K562 (cell line): ENCODE data around the gene TRIM24. TPM values are rescaled to one million over a fixed set of nuclear protein-coding genes. Genes with fewer than 3 reads are reported as not detected.

ENCODE experiments used
- ATAC-seq: fragments of 200-7000 bp; cut with Tn5 transposase; 3 replicates; pipeline ENCODE4 v1.9.1; 2020; ENCODE audit warnings: moderate library complexity
- BruUV-seq: library from RNA; stranded (reverse); fragments of 400-500 nt; replicated peaks from 2 replicates; lab custom pipeline; 2021; lab: Mats Ljungman, UMichigan
- CTCF ChIA-PET: fragments of 300-600 bp; formaldehyde crosslinking; extraction: SDS; loops from one replicate; lab custom pipeline; 2021; ENCODE audit warnings: low intra/inter-chr PET ratio; lab: Yijun Ruan, JAX
- POLR2A ChIA-PET: fragments of 300-600, 350-650 bp; sonication (Branson Sonifier 250); formaldehyde crosslinking; extraction: SDS; loops from one replicate; lab custom pipeline; 2021; ENCODE audit warnings: antibody characterized with exemption, inconsistent platforms; lab: Yijun Ruan, JAX
- DNase-seq, 4 experiments: peaks; one replicate each; pipeline versions ENCODE4 v3.0.0 to v3.0.0-alpha.2; 2011 to 2018; ENCODE audit warnings: low spot score in 3 of 4, mixed read lengths in 3 of 4; ENCODE audit errors: extremely low read depth in 1 of 4
- FAIRE-seq: peaks from 2 replicates; lab custom pipeline; 2011; peaks lifted over from hg19 to GRCh38; lab: Jason Lieb, UNC
- H2AFZ ChIP-seq: 2 replicates; pipeline ENCODE4 v1.6.0; 2011; ENCODE audit warnings: low read depth, low read length, control low read depth, inconsistent platforms
- H3K27ac ChIP-seq: fragments of 200-600 bp; 3 replicates; pipeline ENCODE4 v1.8.0; 2011; ENCODE audit warnings: low read depth, mild to moderate bottlenecking, control low read depth, inconsistent platforms, low read length, moderate library complexity, mixed read lengths; ENCODE audit errors: extremely low read depth
- H3K27me3 ChIP-seq, 2 experiments: fragments of 300-600 bp in 1 of 2; 2 replicates in 1 of 2; 3 replicates in 1 of 2; pipeline versions ENCODE4 v1.6.0 to v1.8.0; 2011; ENCODE audit warnings: inconsistent platforms in 2 of 2, low read length in 2 of 2, mild to moderate bottlenecking in 1 of 2, mixed read lengths in 1 of 2, moderate library complexity in 1 of 2; ENCODE audit not compliant: control insufficient read depth in 2 of 2, insufficient read depth in 2 of 2
- H3K36me3 ChIP-seq: fragments of 300-600 bp; 3 replicates; pipeline ENCODE4 v1.8.0; 2011; ENCODE audit warnings: mild to moderate bottlenecking, low read length, inconsistent platforms; ENCODE audit not compliant: control insufficient read depth, insufficient read depth
- H3K4me1 ChIP-seq, 2 experiments: fragments of 200-600 bp in 1 of 2; replicated peaks in 1 of 2; 2 replicates in 1 of 2; 3 replicates in 1 of 2; pipeline versions ENCODE4 v1.5.1 to v1.8.0; 2011; ENCODE audit warnings: inconsistent platforms in 2 of 2, low read length in 2 of 2, mild to moderate bottlenecking in 1 of 2, mixed read lengths in 1 of 2, moderate library complexity in 1 of 2; ENCODE audit not compliant: control insufficient read depth in 2 of 2, insufficient read depth in 2 of 2
- H3K4me2 ChIP-seq: 2 replicates; pipeline ENCODE4 v1.6.1; 2011; ENCODE audit warnings: low read length, control low read depth, inconsistent platforms, mixed read lengths; ENCODE audit not compliant: insufficient read depth
- H3K4me3 ChIP-seq: fragments of 200-600 bp; sonication (generic), shearing (Covaris generic); 2 replicates; pipeline ENCODE4 v1.5.1; 2016; ENCODE audit warnings: control low read depth, inconsistent platforms
- H3K79me2 ChIP-seq: fragments of 200-600 bp; 3 replicates; pipeline ENCODE4 v1.8.0; 2011; ENCODE audit warnings: low read length, inconsistent platforms; ENCODE audit not compliant: control insufficient read depth, insufficient read depth
- H3K9ac ChIP-seq, 2 experiments: 2 replicates each; pipeline versions ENCODE4 v1.6.0 to v1.6.1; 2011; ENCODE audit warnings: low read depth in 2 of 2, low read length in 2 of 2, control low read depth in 1 of 2, inconsistent platforms in 1 of 2, mild to moderate bottlenecking in 1 of 2, mixed read lengths in 1 of 2; ENCODE audit not compliant: insufficient read depth in 1 of 2
- H3K9me1 ChIP-seq: one replicate; pipeline ENCODE4 v1.6.0; 2011; ENCODE audit warnings: inconsistent platforms, mild to moderate bottlenecking, low read length, moderate library complexity; ENCODE audit not compliant: control insufficient read depth, insufficient read depth
- H3K9me3 ChIP-seq: replicated peaks from 2 replicates; pipeline ENCODE4 v1.5.1; 2011; ENCODE audit warnings: low read depth, low read length, inconsistent platforms; ENCODE audit not compliant: control insufficient read depth, insufficient read depth
- H4K20me1 ChIP-seq: replicated peaks from 2 replicates; pipeline ENCODE4 v1.6.1; 2011; ENCODE audit warnings: low read length, inconsistent platforms, mixed read lengths; ENCODE audit not compliant: control insufficient read depth, insufficient read depth
- BRCA1 ChIP-seq, 2 experiments: fragments of 450-650 bp in 1 of 2; sonication (generic) in 1 of 2; formaldehyde crosslinking in 1 of 2; IDR thresholded peaks; 2 replicates each; pipeline versions ENCODE4 v1.5.0 to v1.6.1; 2017 to 2020; ENCODE audit warnings: mild to moderate bottlenecking in 1 of 2, missing genetic modification reagents in 1 of 2
- ETV6 ChIP-seq, 3 experiments: fragments of 150-350 bp in 1 of 3; sonication (generic) in 1 of 3; formaldehyde crosslinking in 1 of 3; IDR thresholded peaks; 2 replicates each; pipeline versions ENCODE4 v1.6.1 to v1.8.0; 2014 to 2022; ENCODE audit warnings: borderline replicate concordance in 2 of 3, low read depth in 2 of 3, antibody characterized with exemption in 1 of 3, low read length in 1 of 3, mild to moderate bottlenecking in 1 of 3, missing genetic modification reagents in 1 of 3
- FOXO4 ChIP-seq: fragments of 450-650 bp; formaldehyde crosslinking; IDR thresholded peaks from 2 replicates; pipeline ENCODE4 v1.4.0; 2020; ENCODE audit warnings: mild to moderate bottlenecking, moderate library complexity
- KDM1A ChIP-seq, 2 experiments: fragments of 450-650 bp; IDR thresholded peaks; 2 replicates each; pipeline ENCODE4 v1.6.1; 2016; ENCODE audit warnings: mild to moderate bottlenecking in 2 of 2
- POLR2AphosphoS5 ChIP-seq: IDR thresholded peaks from 2 replicates; pipeline ENCODE4 v1.6.1; 2011; ENCODE audit warnings: mild to moderate bottlenecking, low read depth, low read length, moderate library complexity; ENCODE audit not compliant: control insufficient read depth, insufficient read depth
- PRPF4 ChIP-seq: fragments of 200-400 bp; formaldehyde crosslinking; IDR thresholded peaks from one replicate; pipeline ENCODE4 v1.6.1; 2017; ENCODE audit warnings: low read length, low read depth, mild to moderate bottlenecking; ENCODE audit not compliant: insufficient read depth, poor library complexity, severe bottlenecking
- SIX5 ChIP-seq, 2 experiments: IDR thresholded peaks; 2 replicates each; pipeline ENCODE4 v1.6.1; 2011; ENCODE audit warnings: low read length in 2 of 2, borderline replicate concordance in 1 of 2, low read depth in 1 of 2, mild to moderate bottlenecking in 1 of 2, moderate library complexity in 1 of 2; ENCODE audit not compliant: insufficient read depth in 1 of 2
- ZNF146 ChIP-seq: IDR thresholded peaks from one replicate; pipeline ENCODE4 v1.6.1; 2018; ENCODE audit warnings: missing compliant biosample characterization; ENCODE audit not compliant: unreplicated experiment
- ZNF24 ChIP-seq: fragments of 450-650 bp; IDR thresholded peaks from 2 replicates; pipeline ENCODE4 v1.6.1; 2016
- ZNF445 ChIP-seq: fragments of 250-450 bp; sonication (Bioruptor Pico); IDR thresholded peaks from 2 replicates; pipeline ENCODE4 v1.4.0; 2020; ENCODE audit warnings: low read depth, mild to moderate bottlenecking, moderate library complexity
- WGBS: fragments of 100-300 bp; shearing (Covaris generic); methylation state at CpG from one replicate; pipeline ENCODE4 v1.1.6; 2016; ENCODE audit warnings: low coverage, mixed read lengths; ENCODE audit not compliant: insufficient coverage; ENCODE audit errors: missing lambda C conversion rate; 5-methylcytosine and 5-hydroxymethylcytosine counted together
- in situ Hi-C: fragments of 300-500 bp; cut with MboI; formaldehyde crosslinking; loops from 4 replicates; pipeline ENCODE4 v1.15.0; 2018; ENCODE audit warnings: inconsistent platforms, mixed read lengths
- intact Hi-C: fragments of 100-400 bp; cut with micrococcal nuclease; formaldehyde crosslinking; loops from 2 replicates; pipeline ENCODE4 v1.14.2; 2022
- polyA plus RNA-seq, 8 experiments: library from polyadenylated mRNA; depleted of rRNA in 4 of 8; stranded (reverse) in 5 of 8; unstranded in 3 of 8; fragments of >200 nt; fragmentation: Nextera tagmentation in 2 of 8; fragmentation: Illumina TruSeq in 1 of 8; extraction: Ambion mirVana in 2 of 8; extraction: Trizol in 1 of 8; gene quantifications; 2 replicates each; pipeline versions ENCODE4 v1.2.1 to v1.2.3, GENCODE V29; 2011 to 2014; ENCODE audit warnings: inconsistent platforms in 1 of 8, missing spikeins in 1 of 8
- total RNA-seq, 7 experiments: library from RNA; depleted of rRNA in 6 of 7; stranded (reverse); fragments of >200 nt in 6 of 7; fragmentation: Illumina TruSeq in 2 of 7; extraction: Trizol in 2 of 7; gene quantifications; 2 replicates each; pipeline versions ENCODE4 v1.2.1 to v1.2.3, GENCODE V29; 2011 to 2021; ENCODE audit warnings: low replicate concordance in 1 of 7

TRIM24 gene
- total and polyA plus RNA-seq, 9 of the 15 experiments (the other 6 are each of a cell fraction or from before 2014, with no cell fraction given) = 13.4 to 74.0 (median 41.7) TPM

GRCh38 chr7:138569418-138569817 lies 109.4 kb downstream of the TRIM24 start:
- no peak for DNase-seq
- no peaks in the 10 kb centered on the region; a peak in 2 of 5 replicates for H3K4me1 ChIP-seq
- ChIA-PET POLR2A (no interaction called here), CTCF (no interaction called here)
- BruUV-seq = no TSS peak
- 94% methylated on average over 3 of the region's 3 CpGs for WGBS
- H3K9ac ChIP-seq = no peak overlapping the region
- TF ChIP-seq ZNF24 (no peak), ETV6 (IDR thresholded peaks at IDR 0.05; ENCODE audit: borderline replicate concordance in 1 of 2, low read depth in 2 of 2, low read length in 1 of 2) (no peak), ETV6 (CRISPR knock-in tag; IDR thresholded peaks at IDR 0.05; ENCODE audit: borderline replicate concordance) (no peak), KDM1A (IDR thresholded peaks at IDR 0.05) (no peak), PRPF4 (no peak), FOXO4 (CRISPR knock-in tag) (no peak), BRCA1 (IDR thresholded peaks at IDR 0.05) (no peak), BRCA1 (CRISPR knock-in tag; IDR thresholded peaks at IDR 0.05) (no peak), SIX5 (IDR thresholded peaks at IDR 0.05; ENCODE audit: borderline replicate concordance in 1 of 2, insufficient read depth in 1 of 2, low read depth in 1 of 2, low read length in 2 of 2) (no peak), POLR2AphosphoS5 (no peak), ZNF445 (CRISPR knock-in tag) (no peak), ZNF146 (CRISPR knock-in tag) (no peak)
- no peak overlapping the region for H2AFZ ChIP-seq
- H3K9me3 ChIP-seq = peaks cover 9% of the 10 kb centered on the region
- H3K27me3 ChIP-seq = no peaks in the 10 kb centered on the region
- no peak overlapping the region for H3K4me3 ChIP-seq
- H3K4me2 ChIP-seq = no peak overlapping the region
- H3K79me2 ChIP-seq = no peaks in the 10 kb centered on the region
- no peak overlapping the region for H3K27ac ChIP-seq
- no peaks in the 10 kb centered on the region for H3K9me1 ChIP-seq
- no peak for ATAC-seq
- in situ Hi-C loops = no loop called here
- H4K20me1 ChIP-seq = no peaks in the 10 kb centered on the region
- peaks cover 88% of the 10 kb centered on the region for H3K36me3 ChIP-seq
- FAIRE-seq = no peak
- intact Hi-C loops = no loop called here
